HCT116 (cell line): ENCODE measurements around the gene RNF7. TPM values are rescaled to one million over a fixed set of nuclear protein-coding genes. Genes with fewer than 3 reads are reported as not detected.

ENCODE experiments used
- ATAC-seq: fragments of 200-7000 bp; cut with Tn5 transposase; 2 replicates; pipeline ENCODE4 v1.9.1; 2020; ENCODE audit warnings: mild to moderate bottlenecking, moderate library complexity
- BruUV-seq: library from RNA; stranded (reverse); fragments of 400-500 nt; replicated peaks from 2 replicates; lab custom pipeline; 2021; lab: Mats Ljungman, UMichigan
- CTCF ChIA-PET: fragments of 300-600 bp; sonication (Branson Sonifier 250); formaldehyde crosslinking; loops from one replicate; lab custom pipeline; 2021; ENCODE audit warnings: antibody characterized with exemption; lab: Charles Lee
- POLR2A ChIA-PET: fragments of 300-600, 350-600 bp; sonication (Branson Sonifier 250); formaldehyde crosslinking; loops from one replicate; lab custom pipeline; 2021; ENCODE audit warnings: antibody characterized with exemption; lab: Charles Lee
- RAD21 ChIA-PET, 2 experiments: fragments of 300-600 bp; sonication (Branson Sonifier 250); formaldehyde crosslinking; loops; one replicate each; lab custom pipeline; 2023; ENCODE audit warnings: low total read pairs in 2 of 2; ENCODE audit not compliant: uncharacterized antibody in 2 of 2, unreplicated experiment in 2 of 2, low non-redundant PET in 1 of 2; lab: Charles Lee
- DNase-seq: peaks from one replicate; pipeline ENCODE4 v3.0.0-alpha.2; 2010; ENCODE audit warnings: low read depth, low spot score
- H2AFZ ChIP-seq: fragments of 200-600 bp; shearing (Covaris generic), sonication (generic); 2 replicates; pipeline ENCODE4 v1.6.1; 2017; ENCODE audit warnings: low read depth, mixed run types, mixed read lengths, antibody characterized with exemption, low read length; ENCODE audit not compliant: poor library complexity, severe bottlenecking
- H3K27ac ChIP-seq: 2 replicates; pipeline ENCODE4 v1.5.1; 2012; ENCODE audit warnings: low read depth, low read length
- H3K27me3 ChIP-seq: fragments of 200-600 bp; sonication (generic); 2 replicates; pipeline ENCODE4 v1.6.1; 2016; ENCODE audit warnings: mixed run types, low read length, mixed read lengths; ENCODE audit not compliant: insufficient read depth
- H3K36me3 ChIP-seq, 2 experiments: fragments of 200-500 bp in 1 of 2; fragments of 200-600 bp in 1 of 2; sonication (Bioruptor generic) in 1 of 2; sonication (generic) in 1 of 2; 2 replicates each; pipeline versions ENCODE4 v1.5.1 to v1.6.1; 2014 to 2016; ENCODE audit warnings: low read length in 2 of 2, inconsistent platforms in 1 of 2, mixed read lengths in 1 of 2, mixed run types in 1 of 2; ENCODE audit not compliant: insufficient read depth in 2 of 2, control insufficient read depth in 1 of 2
- H3K4me1 ChIP-seq, 2 experiments: fragments of 200-600 bp in 1 of 2; sonication (generic) in 1 of 2; 2 replicates each; pipeline versions ENCODE4 v1.5.1 to v1.6.1; 2012 to 2017; ENCODE audit warnings: low read length in 2 of 2, inconsistent platforms in 1 of 2, mild to moderate bottlenecking in 1 of 2, mixed read lengths in 1 of 2, mixed run types in 1 of 2, moderate library complexity in 1 of 2; ENCODE audit not compliant: insufficient read depth in 2 of 2, control insufficient read depth in 1 of 2
- H3K4me2 ChIP-seq: fragments of 200-600 bp; sonication (generic); 2 replicates; pipeline ENCODE4 v1.6.1; 2017; ENCODE audit warnings: mixed run types, low read length, mixed read lengths
- H3K4me3 ChIP-seq, 2 experiments: fragments of 200-600 bp in 1 of 2; sonication (generic) in 1 of 2; replicated peaks in 1 of 2; 2 replicates each; pipeline ENCODE4 v1.5.1; 2011 to 2016; ENCODE audit warnings: low read length in 2 of 2, control low read depth in 1 of 2, low read depth in 1 of 2, mild to moderate bottlenecking in 1 of 2, mixed read lengths in 1 of 2, mixed run types in 1 of 2
- H3K79me2 ChIP-seq: fragments of 200-600 bp; sonication (generic); 2 replicates; pipeline ENCODE4 v1.6.1; 2017; ENCODE audit warnings: mild to moderate bottlenecking, mixed run types, low read length, moderate library complexity, mixed read lengths; ENCODE audit not compliant: insufficient read depth
- H3K9ac ChIP-seq: fragments of 200-600 bp; sonication (generic); 2 replicates; pipeline ENCODE4 v1.6.1; 2016; ENCODE audit warnings: low read length, mixed read lengths
- H3K9me2 ChIP-seq: fragments of 200-600 bp; sonication (generic), shearing (Covaris generic); 2 replicates; pipeline ENCODE4 v1.6.1; 2017; ENCODE audit warnings: mixed run types, mild to moderate bottlenecking, moderate library complexity; ENCODE audit not compliant: insufficient read depth
- H3K9me3 ChIP-seq, 2 experiments: fragments of 200-500 bp in 1 of 2; fragments of 200-600 bp in 1 of 2; sonication (Bioruptor generic) in 1 of 2; sonication (generic) in 1 of 2; 2 replicates each; pipeline ENCODE4 v1.6.1; 2014 to 2017; ENCODE audit warnings: low read length in 2 of 2, mixed read lengths in 2 of 2, inconsistent platforms in 1 of 2, low read depth in 1 of 2, mild to moderate bottlenecking in 1 of 2, mixed run types in 1 of 2, moderate library complexity in 1 of 2; ENCODE audit not compliant: control insufficient read depth in 1 of 2, insufficient read depth in 1 of 2
- H4K20me1 ChIP-seq: fragments of 200-600 bp; sonication (generic), shearing (Covaris generic); 2 replicates; pipeline ENCODE4 v1.6.1; 2017; ENCODE audit warnings: mixed run types, mild to moderate bottlenecking, moderate library complexity; ENCODE audit not compliant: insufficient read depth
- FOSL1 ChIP-seq: IDR thresholded peaks from 2 replicates; pipeline ENCODE4 v1.6.1; 2012; ENCODE audit warnings: low read depth
- JUND ChIP-seq: IDR thresholded peaks from 2 replicates; pipeline ENCODE4 v1.6.1; 2012
- POLR2AphosphoS5 ChIP-seq: IDR thresholded peaks from 2 replicates; pipeline ENCODE4 v1.6.1; 2011; ENCODE audit warnings: mild to moderate bottlenecking, low read depth, low read length, moderate library complexity
- RAD21 ChIP-seq: IDR thresholded peaks from 2 replicates; pipeline ENCODE4 v1.6.1; 2012; ENCODE audit warnings: low read depth, mild to moderate bottlenecking
- REST ChIP-seq: IDR thresholded peaks from 2 replicates; pipeline ENCODE4 v1.6.1; 2012; ENCODE audit warnings: low read depth
- SIN3A ChIP-seq: IDR thresholded peaks from 2 replicates; pipeline ENCODE4 v1.6.1; 2012; ENCODE audit warnings: low read depth
- SP1 ChIP-seq: IDR thresholded peaks from 2 replicates; pipeline ENCODE4 v1.6.1; 2012; ENCODE audit warnings: low read depth
- TCF7L2 ChIP-seq: IDR thresholded peaks from 2 replicates; pipeline ENCODE4 v1.7.0; 2011; ENCODE audit warnings: borderline replicate concordance, inconsistent platforms; ENCODE audit not compliant: insufficient read depth, insufficient read length; ENCODE audit errors: extremely low read depth
- intact Hi-C: fragments of 100-400 bp; cut with micrococcal nuclease; formaldehyde crosslinking; loops from 2 replicates; pipeline ENCODE4 v1.10.0; 2022
- total RNA-seq: library from RNA; stranded (reverse); gene quantifications from one replicate; pipeline ENCODE4 v1.2.1, GENCODE V29; 2021; ENCODE audit not compliant: unreplicated experiment
- TF ChIP-seq, protein P1 (sequence below): IDR thresholded peaks from 2 replicates; pipeline ENCODE4 v1.6.1; 2012
- TF ChIP-seq, protein P2 (sequence below), 3 experiments: fragments of 200-600 bp in 1 of 3; sonication (generic) in 1 of 3; IDR thresholded peaks in 2 of 3; conservative IDR thresholded peaks in 1 of 3; 2 replicates each; pipeline ENCODE4 v1.5.1; 2012 to 2017; ENCODE audit warnings: low read depth in 2 of 3, low read length in 2 of 3, antibody characterized with exemption in 1 of 3, borderline replicate concordance in 1 of 3, control low read depth in 1 of 3, mild to moderate bottlenecking in 1 of 3, mixed read lengths in 1 of 3, mixed run types in 1 of 3, moderate library complexity in 1 of 3; ENCODE audit not compliant: insufficient read depth in 1 of 3

Gene RNF7
- total RNA-seq, 1 experiment from 2014 or later, result 82.3 TPM

GRCh38 chr3:141710888-141711616 lies 27.0 kb upstream of the RNF7 start (continued):
- TF ChIP-seq REST (no peak), TCF7L2 (no peak), FOSL1 (no peak)

DNA sequence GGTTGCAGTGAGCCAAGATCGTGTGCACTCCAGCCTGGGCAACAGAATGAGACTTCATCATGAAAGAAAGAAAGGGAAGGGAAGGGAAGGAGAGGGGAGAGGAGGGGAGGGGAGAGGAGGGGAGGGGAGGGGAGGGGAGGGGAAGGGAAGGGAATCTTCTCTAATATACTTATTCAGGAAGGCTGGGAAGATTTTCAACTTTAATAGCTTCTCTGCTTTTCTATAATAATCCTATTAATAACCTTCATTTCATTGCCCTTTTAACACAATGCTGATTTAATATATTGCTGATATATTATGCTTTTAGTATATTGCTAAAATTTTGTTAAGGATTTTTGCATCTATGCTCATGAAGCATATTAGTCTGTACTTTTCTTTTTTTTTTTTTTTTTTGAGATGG lies 23.4 kb upstream of the RNF7 start:
- no peak overlapping the region for H3K4me2 ChIP-seq
- no peaks in the 10 kb centered on the region for H3K9me3 ChIP-seq
- H4K20me1 ChIP-seq, result no peaks in the 10 kb centered on the region
- no peaks in the 10 kb centered on the region for H3K27me3 ChIP-seq
- no peaks in the 10 kb centered on the region for H3K9me2 ChIP-seq
- DNase-seq, result no peak
- ChIA-PET CTCF (no interaction called here), RAD21 (no interaction called here), POLR2A (no interaction called here)
- TF ChIP-seq SP1 (no peak), RAD21 (no peak), POLR2AphosphoS5 (no peak), SIN3A (no peak), JUND (no peak)
- TF ChIP-seq, protein P1, sequence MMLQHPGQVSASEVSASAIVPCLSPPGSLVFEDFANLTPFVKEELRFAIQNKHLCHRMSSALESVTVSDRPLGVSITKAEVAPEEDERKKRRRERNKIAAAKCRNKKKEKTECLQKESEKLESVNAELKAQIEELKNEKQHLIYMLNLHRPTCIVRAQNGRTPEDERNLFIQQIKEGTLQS, result no peak
- TF ChIP-seq, protein P2, sequence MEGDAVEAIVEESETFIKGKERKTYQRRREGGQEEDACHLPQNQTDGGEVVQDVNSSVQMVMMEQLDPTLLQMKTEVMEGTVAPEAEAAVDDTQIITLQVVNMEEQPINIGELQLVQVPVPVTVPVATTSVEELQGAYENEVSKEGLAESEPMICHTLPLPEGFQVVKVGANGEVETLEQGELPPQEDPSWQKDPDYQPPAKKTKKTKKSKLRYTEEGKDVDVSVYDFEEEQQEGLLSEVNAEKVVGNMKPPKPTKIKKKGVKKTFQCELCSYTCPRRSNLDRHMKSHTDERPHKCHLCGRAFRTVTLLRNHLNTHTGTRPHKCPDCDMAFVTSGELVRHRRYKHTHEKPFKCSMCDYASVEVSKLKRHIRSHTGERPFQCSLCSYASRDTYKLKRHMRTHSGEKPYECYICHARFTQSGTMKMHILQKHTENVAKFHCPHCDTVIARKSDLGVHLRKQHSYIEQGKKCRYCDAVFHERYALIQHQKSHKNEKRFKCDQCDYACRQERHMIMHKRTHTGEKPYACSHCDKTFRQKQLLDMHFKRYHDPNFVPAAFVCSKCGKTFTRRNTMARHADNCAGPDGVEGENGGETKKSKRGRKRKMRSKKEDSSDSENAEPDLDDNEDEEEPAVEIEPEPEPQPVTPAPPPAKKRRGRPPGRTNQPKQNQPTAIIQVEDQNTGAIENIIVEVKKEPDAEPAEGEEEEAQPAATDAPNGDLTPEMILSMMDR (IDR thresholded peaks at IDR 0.05 in 2 of 3, conservative IDR thresholded peaks at IDR 0.05 in 1 of 3; ENCODE audit: borderline replicate concordance in 1 of 3, insufficient read depth in 1 of 3, low read depth in 2 of 3, low read length in 2 of 3), result no peak
- no peak overlapping the region for H3K9ac ChIP-seq
- H3K4me3 ChIP-seq, result no peak overlapping the region
- no peak for ATAC-seq
- no peaks in the 10 kb centered on the region for H3K4me1 ChIP-seq
- intact Hi-C loops, result no loop called here
- no TSS peak for BruUV-seq
- no peaks in the 10 kb centered on the region for H3K79me2 ChIP-seq
- H3K27ac ChIP-seq, result no peak overlapping the region
- H2AFZ ChIP-seq, result no peak overlapping the region
- H3K36me3 ChIP-seq, result no peaks in the 10 kb centered on the region
